A549 (cell line): Measurements from ENCODE around the gene LAMA3. TPM values are rescaled to one million over a fixed set of nuclear protein-coding genes. Genes with fewer than 3 reads are reported as not detected.

Experiments
- ATAC-seq, 2 experiments: fragments of 200-7000 bp in 1 of 2; fragments of >200 bp in 1 of 2; cut with Nextera tagmentation in 1 of 2; cut with Tn5 transposase in 1 of 2; 3 replicates each; pipeline versions ENCODE4 v1.8.0 to v1.9.1; 2018 to 2020; ENCODE audit warnings: mild to moderate bottlenecking in 1 of 2, moderate library complexity in 1 of 2
- CTCF ChIA-PET: fragments of 300-600 bp; sonication (Branson Sonifier 250); formaldehyde crosslinking; extraction: SDS; loops from one replicate; lab custom pipeline; 2021; ENCODE audit warnings: antibody characterized with exemption, inconsistent platforms; lab: Yijun Ruan, JAX
- POLR2A ChIA-PET: fragments of 350-600 bp; formaldehyde crosslinking; extraction: SDS; loops from one replicate; lab custom pipeline; 2021; ENCODE audit warnings: antibody characterized with exemption, inconsistent platforms; lab: Yijun Ruan, JAX
- DNase-seq, 2 experiments: peaks; one replicate each; pipeline versions ENCODE4 v3.0.0 to v3.0.0-alpha.2; 2011 to 2016; ENCODE audit warnings: low read depth in 1 of 2, low spot score in 1 of 2
- FAIRE-seq: peaks from 2 replicates; lab custom pipeline; 2011; peaks lifted over from hg19 to GRCh38; lab: Jason Lieb, UNC
- H3K27ac ChIP-seq, 2 experiments: fragments of >200 bp; sonication (Bioruptor Twin); formaldehyde crosslinking; 3 replicates each; pipeline ENCODE4 v1.5.1; 2016 to 2017
- H3K4me1 ChIP-seq: fragments of >200 bp; sonication (Bioruptor Twin); formaldehyde crosslinking; 3 replicates; pipeline ENCODE4 v1.6.1; 2016
- H3K4me2 ChIP-seq: fragments of >200 bp; sonication (Bioruptor Twin); formaldehyde crosslinking; 3 replicates; pipeline ENCODE4 v1.6.1; 2016
- H3K4me3 ChIP-seq: fragments of >200 bp; sonication (Bioruptor Twin); formaldehyde crosslinking; 3 replicates; pipeline ENCODE4 v1.5.1; 2016
- H3K9me3 ChIP-seq: fragments of >200 bp; sonication (Bioruptor Twin); formaldehyde crosslinking; 3 replicates; pipeline ENCODE4 v1.6.1; 2016
- BCL3 ChIP-seq: fragments of >200 bp; sonication (Bioruptor Twin); formaldehyde crosslinking; IDR thresholded peaks from 3 replicates; pipeline ENCODE4 v1.6.1; 2016
- BHLHE40 ChIP-seq: IDR thresholded peaks from 2 replicates; pipeline ENCODE4 v1.6.1; 2012; ENCODE audit warnings: low read depth, low read length, inconsistent platforms
- CHD2 ChIP-seq: fragments of 150-350 bp; IDR thresholded peaks from 2 replicates; pipeline ENCODE4 v1.6.1; 2014; ENCODE audit warnings: low read length; ENCODE audit not compliant: partially characterized antibody
- CTCF ChIP-seq: fragments of >200 bp; sonication (Bioruptor Twin); formaldehyde crosslinking; IDR thresholded peaks from 3 replicates; pipeline ENCODE4 v1.5.1; 2016
- EHF ChIP-seq: fragments of 250-450 bp; sonication (Bioruptor Pico); IDR thresholded peaks from 2 replicates; pipeline ENCODE4 v1.5.0; 2020; ENCODE audit warnings: mild to moderate bottlenecking
- ELK1 ChIP-seq: fragments of 150-350 bp; IDR thresholded peaks from 2 replicates; pipeline ENCODE4 v1.6.1; 2014; ENCODE audit warnings: low read depth, mild to moderate bottlenecking, low read length
- ESRRA ChIP-seq: fragments of 150-350 bp; IDR thresholded peaks from 2 replicates; pipeline ENCODE4 v1.6.1; 2014; ENCODE audit warnings: mild to moderate bottlenecking, low read length, borderline replicate concordance
- HDAC2 ChIP-seq: fragments of 200-600 bp; sonication (generic); IDR thresholded peaks from 2 replicates; pipeline ENCODE4 v1.6.1; 2016
- HMGXB4 ChIP-seq: fragments of 250-450 bp; sonication (Bioruptor Pico); IDR thresholded peaks from 2 replicates; pipeline ENCODE4 v1.5.0; 2021; ENCODE audit warnings: mild to moderate bottlenecking, moderate library complexity, borderline replicate concordance
- HOXB13 ChIP-seq: fragments of 250-450 bp; sonication (Bioruptor Pico); IDR thresholded peaks from 2 replicates; pipeline ENCODE4 v1.5.0; 2020; ENCODE audit warnings: low read depth, mild to moderate bottlenecking, moderate library complexity
- JUN ChIP-seq, 2 experiments: fragments of >200 bp; sonication (Bioruptor Twin); formaldehyde crosslinking; IDR thresholded peaks; 2 replicates in 1 of 2; 3 replicates in 1 of 2; pipeline ENCODE4 v1.6.1; 2016 to 2017
- JUNB ChIP-seq: fragments of >200 bp; sonication (Bioruptor Twin); formaldehyde crosslinking; IDR thresholded peaks from 2 replicates; pipeline ENCODE4 v1.6.1; 2016
- MAZ ChIP-seq: fragments of 150-350 bp; IDR thresholded peaks from 2 replicates; pipeline ENCODE4 v1.6.1; 2014; ENCODE audit warnings: antibody characterized with exemption, low read depth, low read length, borderline replicate concordance
- NFE2L2 ChIP-seq: fragments of 150-350 bp; conservative IDR thresholded peaks from 2 replicates; pipeline ENCODE4 v1.6.1; 2014; ENCODE audit warnings: low read length
- NPAS2 ChIP-seq: fragments of 250-450 bp; sonication (Bioruptor Pico); IDR thresholded peaks from 2 replicates; pipeline ENCODE4 v1.8.0; 2022; ENCODE audit warnings: mild to moderate bottlenecking, moderate library complexity, borderline replicate concordance
- PBX3 ChIP-seq: IDR thresholded peaks from 2 replicates; pipeline ENCODE4 v1.6.1; 2012
- POLR2A ChIP-seq: IDR thresholded peaks from 2 replicates; pipeline ENCODE4 v1.6.1; 2012; ENCODE audit warnings: mild to moderate bottlenecking, low read length
- RAD21 ChIP-seq, 2 experiments: fragments of >200 bp in 1 of 2; sonication (Bioruptor Twin) in 1 of 2; formaldehyde crosslinking in 1 of 2; IDR thresholded peaks in 1 of 2; conservative IDR thresholded peaks in 1 of 2; 2 replicates in 1 of 2; 3 replicates in 1 of 2; pipeline ENCODE4 v1.6.1; 2012 to 2018; ENCODE audit warnings: inconsistent platforms in 1 of 2
- RNF2 ChIP-seq: fragments of 200-600 bp; sonication (generic); IDR thresholded peaks from 2 replicates; pipeline ENCODE4 v1.6.1; 2016; ENCODE audit warnings: low read depth, mild to moderate bottlenecking, antibody characterized with exemption, moderate library complexity, borderline replicate concordance
- TP53 ChIP-seq: fragments of 250-450 bp; sonication (Bioruptor Pico); IDR thresholded peaks from 2 replicates; pipeline ENCODE4 v1.5.0; 2021; ENCODE audit warnings: mild to moderate bottlenecking, moderate library complexity
- ZFP36 ChIP-seq: fragments of 450-650 bp; IDR thresholded peaks from 2 replicates; pipeline ENCODE4 v1.6.1; 2014; ENCODE audit warnings: borderline replicate concordance; ENCODE audit not compliant: partially characterized antibody
- WGBS: methylation state at CpG from one replicate; pipeline ENCODE4 v1.1.6; 2017; ENCODE audit errors: missing lambda C conversion rate; 5-methylcytosine and 5-hydroxymethylcytosine counted together
- polyA plus RNA-seq, 4 experiments: library from polyadenylated mRNA; depleted of rRNA in 3 of 4; stranded (reverse); fragments of >200 nt; fragmentation: RNase III in 1 of 4; extraction: RNeasy Plus Mini Kit Qiagen cat#74134 plus additional on column Dnase treatment in 1 of 4; gene quantifications; 2 replicates in 3 of 4; 3 replicates in 1 of 4; pipeline ENCODE4 v1.2.3, GENCODE V29; 2011 to 2017
- TF ChIP-seq, protein P1 (sequence below): IDR thresholded peaks from 2 replicates; pipeline ENCODE4 v1.6.1; 2012
- TF ChIP-seq, protein P2 (sequence below): fragments of >200 bp; sonication (Bioruptor Twin); formaldehyde crosslinking; IDR thresholded peaks from 2 replicates; pipeline ENCODE4 v1.6.1; 2016
- TF ChIP-seq, protein P3 (sequence below): fragments of 450-650 bp; IDR thresholded peaks from 2 replicates; pipeline ENCODE4 v1.6.1; 2014; ENCODE audit warnings: antibody characterized with exemption

The LAMA3 gene
- polyA plus RNA-seq, 2 of the 4 experiments (the other 2 are of a cell fraction), result 18.2 to 31.0 TPM

GRCh38 chr18:23814991-23815614 lies 125.8 kb downstream of the LAMA3 start:
- no peak for FAIRE-seq
- POLR2A ChIA-PET, result no interaction called here
- Histone ChIP-seq H3K4me3 (no peak overlapping the region), H3K4me2 (no peak overlapping the region), H3K27ac (no peak overlapping the region), H3K4me1 (no peaks in the 10 kb centered on the region)
- WGBS, result 88% methylated on average over 7 of the region's 7 CpGs
- TF ChIP-seq MAZ (no peak), JUNB (no peak), JUN (IDR thresholded peaks at IDR 0.05) (no peak), EHF (CRISPR knock-in tag) (no peak), HDAC2 (no peak), CHD2 (no peak), ESRRA (no peak), BHLHE40 (no peak), HOXB13 (CRISPR knock-in tag) (no peak), BCL3 (no peak), PBX3 (no peak), NPAS2 (CRISPR knock-in tag) (no peak), TP53 (no peak), CTCF (no peak), NFE2L2 (no peak), RAD21 (conservative IDR thresholded peaks at IDR 0.05 in 1 of 2, IDR thresholded peaks at IDR 0.05 in 1 of 2) (no peak), RNF2 (no peak)
- TF ChIP-seq, protein P1, sequence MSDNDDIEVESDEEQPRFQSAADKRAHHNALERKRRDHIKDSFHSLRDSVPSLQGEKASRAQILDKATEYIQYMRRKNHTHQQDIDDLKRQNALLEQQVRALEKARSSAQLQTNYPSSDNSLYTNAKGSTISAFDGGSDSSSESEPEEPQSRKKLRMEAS, result no peak
- TF ChIP-seq, protein P2, sequence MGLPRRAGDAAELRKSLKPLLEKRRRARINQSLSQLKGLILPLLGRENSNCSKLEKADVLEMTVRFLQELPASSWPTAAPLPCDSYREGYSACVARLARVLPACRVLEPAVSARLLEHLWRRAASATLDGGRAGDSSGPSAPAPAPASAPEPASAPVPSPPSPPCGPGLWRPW, result no peak
- TF ChIP-seq, protein P3, sequence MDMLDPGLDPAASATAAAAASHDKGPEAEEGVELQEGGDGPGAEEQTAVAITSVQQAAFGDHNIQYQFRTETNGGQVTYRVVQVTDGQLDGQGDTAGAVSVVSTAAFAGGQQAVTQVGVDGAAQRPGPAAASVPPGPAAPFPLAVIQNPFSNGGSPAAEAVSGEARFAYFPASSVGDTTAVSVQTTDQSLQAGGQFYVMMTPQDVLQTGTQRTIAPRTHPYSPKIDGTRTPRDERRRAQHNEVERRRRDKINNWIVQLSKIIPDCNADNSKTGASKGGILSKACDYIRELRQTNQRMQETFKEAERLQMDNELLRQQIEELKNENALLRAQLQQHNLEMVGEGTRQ, result no peak
- TF ChIP-seq, all 56 proteins: peak for 0
- H3K9me3 ChIP-seq, result no peaks in the 10 kb centered on the region
- no peak for ATAC-seq
- CTCF ChIA-PET, result interaction anchor here (0.9 to 1.8 kb wide), 2 partner anchors 112 to 299 kb away, joined by 3 to 4 read pairs; no protein-coding TSS in a partner anchor
- DNase-seq, result no peak

DNA sequence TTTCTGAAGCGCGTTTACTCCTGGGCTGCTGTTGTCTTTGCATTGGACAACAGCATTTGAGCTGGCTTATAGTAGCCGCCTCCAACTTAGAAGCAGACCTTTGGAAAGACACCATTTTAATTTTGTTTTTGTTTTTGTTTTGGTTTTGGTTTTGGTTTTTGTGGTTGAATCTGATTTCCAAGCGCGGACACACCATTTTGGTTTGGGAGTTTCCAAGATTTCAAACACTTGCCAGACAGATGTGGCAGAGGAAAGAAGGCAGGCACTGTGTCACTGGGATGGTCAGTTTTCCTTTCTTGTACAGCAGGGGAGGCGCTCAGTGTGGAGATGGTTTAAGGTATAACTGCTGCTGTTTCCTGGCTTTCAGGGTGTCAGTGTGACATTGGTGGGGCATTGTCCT lies 126.8 kb downstream of the LAMA3 start:
- no peaks in the 10 kb centered on the region for H3K4me1 ChIP-seq
- no peak for DNase-seq
- H3K4me2 ChIP-seq, result no peak overlapping the region
- ChIA-PET POLR2A (no interaction called here), CTCF (no interaction called here)
- H3K27ac ChIP-seq, result no peak overlapping the region
- H3K9me3 ChIP-seq, result no peaks in the 10 kb centered on the region
- no peak for FAIRE-seq
- no peak overlapping the region for H3K4me3 ChIP-seq
- no peak for ATAC-seq
- TF ChIP-seq ZFP36, result no peak
- TF ChIP-seq POLR2A, result no peak
- TF ChIP-seq ELK1, result no peak
- TF ChIP-seq HMGXB4 (CRISPR knock-in tag), result no peak
- 97% methylated on average over 6 of the region's 6 CpGs for WGBS
